ENCODE results near the gene ATG101. TPM values are rescaled to one million over a fixed set of nuclear protein-coding genes. Genes with fewer than 3 reads are reported as not detected.

Gene ATG101
- total and polyA plus RNA-seq, 2 of the 13 experiments (the other 11 are each of a cell fraction or from before 2014, with no cell fraction given), result 58.2 to 67.7 TPM

GRCh38 chr12:52119398-52120254, 49.8 kb downstream of the ATG101 start (continued):
- TF ChIP-seq MED1 (CRISPR knock-in tag; IDR thresholded peaks at IDR 0.05), result peak; percentile 79
- no peak for TF ChIP-seq ZNF672 (CRISPR knock-in tag; IDR thresholded peaks at IDR 0.05)
- TF ChIP-seq ZNF331 (CRISPR knock-in tag; IDR thresholded peaks at IDR 0.05), result no peak
- TF ChIP-seq ZNF510 (CRISPR knock-in tag; IDR thresholded peaks at IDR 0.05; ENCODE audit: low read depth), result no peak; the same call in 1 of the 2 replicates
- no peak for TF ChIP-seq PCBP2 (optimal IDR thresholded peaks at IDR 0.05; ENCODE audit: low read depth, low read length, poor library complexity, severe bottlenecking)
- 0 out of 2 replicates have a peak, but pooled peaks have one; percentile 82 for TF ChIP-seq CENPBD1 (CRISPR knock-in tag; IDR thresholded peaks at IDR 0.05; ENCODE audit: borderline replicate concordance, low read depth)
- no peak; the same call in none of the 2 replicates for TF ChIP-seq UBTF (CRISPR knock-in tag; IDR thresholded peaks at IDR 0.05)
- TF ChIP-seq ZBTB7B (CRISPR knock-in tag; IDR thresholded peaks at IDR 0.05), result peak; percentile 85
- TF ChIP-seq ZNF234 (CRISPR knock-in tag; conservative IDR thresholded peaks at IDR 0.05), result no peak
- no peak for TF ChIP-seq SP140L (CRISPR knock-in tag; IDR thresholded peaks at IDR 0.05; ENCODE audit: borderline replicate concordance)
- TF ChIP-seq HNRNPLL (IDR thresholded peaks at IDR 0.05; ENCODE audit: low read depth, low read length, poor library complexity, severe bottlenecking), result peak; percentile 19
- TF ChIP-seq CSRNP2 (CRISPR knock-in tag; conservative IDR thresholded peaks at IDR 0.05; ENCODE audit: low read depth), result no peak
- TF ChIP-seq ZNF350 (CRISPR knock-in tag; IDR thresholded peaks at IDR 0.05; ENCODE audit: borderline replicate concordance, low read depth), result no peak; the same call in 1 of the 2 replicates
- TF ChIP-seq ZSCAN29 (CRISPR knock-in tag; conservative IDR thresholded peaks at IDR 0.05), result 0 out of 2 replicates have a peak, but pooled peaks have one; percentile 23
- no peak for TF ChIP-seq ZBTB26 (CRISPR knock-in tag; IDR thresholded peaks at IDR 0.05; ENCODE audit: borderline replicate concordance)
- TF ChIP-seq XBP1 (CRISPR knock-in tag; IDR thresholded peaks at IDR 0.05), result no peak
- TF ChIP-seq PBX2 (CRISPR knock-in tag; IDR thresholded peaks at IDR 0.05), result no peak
- TF ChIP-seq TBX3 (IDR thresholded peaks at IDR 0.05; ENCODE audit: borderline replicate concordance), result no peak
- TF ChIP-seq MXD1 (CRISPR knock-in tag; IDR thresholded peaks at IDR 0.05), result no peak
- TF ChIP-seq TSC22D2 (CRISPR knock-in tag; IDR thresholded peaks at IDR 0.05; ENCODE audit: borderline replicate concordance), result no peak
- TF ChIP-seq ZNF644 (CRISPR knock-in tag; IDR thresholded peaks at IDR 0.05; ENCODE audit: low read depth), result no peak
- 0 out of 2 replicates have a peak, but pooled peaks have one; percentile 49 for TF ChIP-seq HDAC1 (CRISPR knock-in tag; IDR thresholded peaks at IDR 0.05)

Data from HepG2 (cell line).